HuH-7.5 (cell line): Measurements from ENCODE around the gene TPP2.

Experiments
- DNase-seq: peaks from one replicate; pipeline ENCODE4 v3.0.0; 2011; ENCODE audit warnings: low spot score

Gene TPP2

GRCh38 chr13:102597029-102597961 lies 509 bp downstream of the TPP2 start:
- DNase-seq, result no peak

DNA sequence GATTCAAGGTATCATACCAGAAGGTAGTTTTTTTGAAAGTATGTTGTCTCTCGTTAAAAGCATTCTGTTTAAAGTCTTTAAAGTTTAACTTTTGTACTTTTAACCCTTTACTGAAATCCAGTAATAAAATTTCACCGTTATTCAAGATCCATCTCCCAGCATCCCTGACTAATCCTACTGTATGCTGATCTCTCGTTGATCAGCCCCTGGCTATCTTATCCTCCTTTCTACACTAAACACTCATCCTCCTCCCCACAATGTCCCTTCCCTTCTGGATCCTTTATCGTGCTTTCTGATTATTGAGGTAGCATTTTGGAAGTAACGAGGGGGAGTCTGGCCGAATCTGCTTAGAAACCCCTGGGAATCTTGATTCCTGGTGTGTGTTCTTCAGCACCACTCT lies 1.3 kb downstream of the TPP2 start:
- no peak for DNase-seq

- DNase-seq, result no peak
Measured at GRCh38 chr13:102599426-102600012, 2.7 kb downstream of the TPP2 start.

DNA sequence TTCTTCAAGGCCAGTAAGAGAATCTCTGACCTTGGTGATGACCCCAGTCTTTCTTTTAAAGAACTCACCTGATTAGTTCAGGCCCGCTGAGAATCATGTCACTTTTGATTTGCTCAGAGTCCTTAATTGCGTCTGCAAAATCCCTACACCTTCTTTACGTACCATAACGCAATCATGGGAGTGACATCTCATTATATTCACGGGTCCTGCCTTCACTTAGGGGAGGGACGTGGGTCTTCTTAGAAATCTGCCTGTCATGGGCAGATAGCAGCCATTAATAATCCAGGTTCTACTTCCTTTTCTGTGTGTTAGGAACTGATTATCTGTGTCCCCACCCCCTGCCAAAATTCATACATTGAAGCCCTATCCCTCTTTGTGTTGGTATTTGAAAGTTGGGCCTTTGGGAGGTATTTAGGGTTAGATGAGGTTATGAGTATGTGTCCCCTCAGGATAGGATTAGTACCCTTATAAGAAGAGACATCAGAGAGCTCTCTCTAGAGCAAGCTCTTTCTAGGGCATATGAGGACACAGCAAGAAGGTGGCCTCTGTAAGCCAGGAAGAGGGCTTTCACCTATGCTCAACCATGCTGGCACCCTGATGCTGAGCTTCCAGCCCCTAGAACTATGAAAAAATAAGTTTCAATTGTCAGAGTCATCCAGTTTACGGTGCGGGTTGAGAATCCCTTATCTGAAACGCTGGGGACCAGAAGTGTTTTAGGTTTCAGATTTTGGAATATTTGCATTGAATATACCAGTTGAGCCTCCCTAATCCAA lies 9.9 kb downstream of the TPP2 start:
- DNase-seq, result no peak

GRCh38 chr13:102608974-102609373 lies 12.2 kb downstream of the TPP2 start:
- no peak for DNase-seq

- no peak for DNase-seq
Measured at GRCh38 chr13:102609696-102610095, 12.9 kb downstream of the TPP2 start.

DNA sequence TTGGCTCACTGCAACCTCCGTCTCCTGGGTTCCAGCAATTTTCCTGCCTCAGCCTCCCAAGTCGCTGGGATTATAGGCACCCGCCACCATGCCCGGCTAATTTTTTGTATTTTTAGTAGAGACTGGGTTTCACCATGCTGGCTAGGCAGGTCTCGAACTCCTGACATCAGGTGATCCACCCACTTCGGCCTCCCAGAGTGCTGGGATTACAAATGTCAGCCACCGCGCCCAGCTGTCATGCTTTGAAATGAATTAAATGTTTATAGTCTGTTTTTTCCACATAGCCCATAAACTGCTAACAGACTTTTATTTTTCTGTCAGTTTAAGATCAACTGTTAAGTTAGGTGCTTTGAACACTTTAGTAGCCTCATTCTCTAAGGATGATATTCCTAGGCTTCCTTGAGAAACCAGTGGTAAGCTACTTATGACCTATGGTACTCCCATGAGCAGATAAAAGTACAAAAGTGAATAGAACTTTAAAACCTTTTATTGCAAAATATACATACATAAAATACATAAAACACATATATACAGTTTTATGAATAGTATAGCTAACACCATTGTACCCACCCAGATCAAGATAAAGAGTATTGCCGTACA lies 13.6 kb downstream of the TPP2 start:
- DNase-seq, result no peak

GRCh38 chr13:102617697-102618350 lies 21.0 kb downstream of the TPP2 start:
- no peak for DNase-seq

GRCh38 chr13:102620516-102620915 lies 23.7 kb downstream of the TPP2 start:
- no peak for DNase-seq

- DNase-seq, result no peak
Measured at GRCh38 chr13:102626928-102627327, 30.1 kb downstream of the TPP2 start.

DNA sequence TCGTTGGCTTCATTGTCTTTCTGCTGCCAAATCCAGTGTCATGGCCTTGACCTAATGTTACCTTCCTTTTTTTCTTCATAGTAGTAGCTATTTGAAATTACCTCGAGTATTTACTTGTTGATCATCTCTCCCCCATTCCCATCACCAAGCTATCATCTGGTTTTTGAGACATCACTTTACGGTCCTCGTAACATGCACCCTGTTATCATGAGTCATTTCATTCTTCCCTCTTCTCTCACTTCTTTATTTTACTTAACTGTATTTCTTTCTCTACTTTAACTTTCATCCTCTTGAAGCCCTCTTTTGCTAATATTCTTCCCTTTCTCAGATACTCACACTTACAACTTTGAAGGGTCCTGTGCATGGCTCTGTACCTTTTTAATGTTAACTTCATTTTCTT lies 31.8 kb downstream of the TPP2 start:
- no peak for DNase-seq

GRCh38 chr13:102631198-102631597 lies 34.4 kb downstream of the TPP2 start:
- no peak for DNase-seq

- DNase-seq, result no peak
Measured at GRCh38 chr13:102638741-102639140, 42.0 kb downstream of the TPP2 start.

DNA sequence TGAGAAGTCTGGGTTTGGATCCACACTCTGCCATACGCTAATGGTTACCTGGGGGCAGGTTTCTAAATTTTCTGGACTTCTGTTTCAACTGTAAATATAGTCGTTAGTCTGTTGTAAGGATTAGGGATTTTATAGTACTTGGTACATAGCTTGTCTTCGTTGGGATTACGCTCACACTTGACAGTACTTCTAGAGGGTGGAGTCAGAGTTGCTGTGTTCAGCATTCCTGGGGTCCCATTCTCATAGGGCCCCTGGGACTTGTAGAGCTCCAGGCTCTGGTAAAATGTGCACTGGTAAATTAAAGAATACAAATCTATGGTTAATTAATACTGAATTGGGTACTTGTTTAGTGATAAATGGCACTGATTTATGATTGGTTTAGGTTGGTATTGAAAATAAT lies 45.2 kb downstream of the TPP2 start:
- no peak for DNase-seq

GRCh38 chr13:102642475-102642874 lies 45.7 kb downstream of the TPP2 start:
- no peak for DNase-seq

- DNase-seq, result no peak
Measured at GRCh38 chr13:102643656-102644055, 46.9 kb downstream of the TPP2 start.

DNA sequence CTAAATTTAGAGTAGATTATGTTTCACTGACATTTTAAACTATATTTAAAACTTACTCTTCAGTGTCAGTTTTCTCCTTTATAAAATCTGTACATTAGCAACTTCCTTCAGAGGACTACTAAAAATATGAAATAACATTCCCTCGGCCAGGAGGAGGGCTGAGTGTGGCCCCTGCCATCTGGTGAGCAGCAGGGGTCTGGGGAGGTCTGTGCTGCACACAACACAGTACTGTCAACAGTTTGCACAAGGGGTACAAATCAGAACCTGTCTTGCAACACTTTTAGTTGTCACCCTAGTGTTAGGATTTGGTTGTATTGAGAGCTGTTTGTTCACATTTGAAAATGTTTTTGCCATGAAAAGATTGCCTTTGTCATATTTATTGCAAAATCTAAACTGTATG lies 48.9 kb downstream of the TPP2 start:
- no peak for DNase-seq

DNA sequence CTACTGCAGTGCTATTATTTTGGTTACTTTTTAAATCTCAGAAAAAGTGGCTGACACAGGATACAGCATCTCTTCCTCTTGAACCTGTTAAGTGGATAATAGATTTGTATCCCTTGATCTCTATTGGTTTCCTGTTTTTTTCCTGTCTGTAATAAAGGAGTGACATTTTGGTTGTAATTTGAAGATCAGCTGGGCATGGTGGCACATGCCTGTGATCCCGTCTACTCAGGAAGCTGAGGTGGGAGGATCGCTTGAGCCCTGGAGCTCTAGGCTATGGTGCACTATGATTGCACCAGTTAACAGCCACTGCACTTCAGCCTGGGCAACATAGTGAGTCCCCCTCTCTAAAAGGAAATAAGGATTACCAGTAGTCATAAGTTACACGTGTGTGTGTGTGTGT lies 51.3 kb downstream of the TPP2 start:
- DNase-seq, result no peak

DNA sequence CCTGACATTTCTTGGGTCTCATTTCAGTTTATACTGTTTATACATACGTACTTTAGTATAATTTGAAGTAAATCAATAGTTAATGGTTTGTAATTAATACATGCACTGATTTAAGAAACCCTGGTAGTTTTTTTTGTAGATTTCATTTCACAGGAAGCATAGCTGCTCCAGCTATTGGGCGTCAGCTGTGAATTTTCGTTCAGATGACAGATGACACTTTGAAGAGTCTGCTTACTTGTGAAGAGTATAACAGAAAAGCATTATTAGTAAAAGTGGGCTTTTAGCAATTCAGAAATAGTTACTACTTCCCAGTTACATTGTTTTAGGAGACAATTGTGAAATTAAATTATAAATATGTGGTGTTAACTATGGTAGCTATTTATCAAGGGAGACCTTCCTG lies 53.7 kb downstream of the TPP2 start:
- DNase-seq, result no peak

- DNase-seq, result peak; percentile 3
Measured at GRCh38 chr13:102651392-102651791, 54.6 kb downstream of the TPP2 start.

DNA sequence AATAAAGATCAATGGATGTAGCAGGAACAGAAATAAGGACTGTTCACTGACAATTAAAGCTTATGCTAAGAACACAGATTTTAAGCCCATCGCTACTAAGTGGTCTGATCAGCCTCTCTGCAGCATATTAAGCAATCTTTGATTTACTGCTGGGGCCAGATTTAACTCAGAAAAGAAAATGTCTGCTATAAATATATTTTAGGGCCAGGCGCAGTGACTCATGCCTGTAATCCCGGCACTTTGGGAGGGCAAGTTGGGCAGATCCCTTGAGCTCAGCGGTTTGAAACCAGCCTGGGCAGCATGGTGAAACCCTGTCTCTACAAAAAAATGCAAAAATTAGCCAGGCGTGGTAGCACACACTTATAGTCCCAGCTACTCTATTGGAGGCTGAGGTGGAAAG lies 55.1 kb downstream of the TPP2 start:
- DNase-seq, result no peak

GRCh38 chr13:102654756-102655155 lies 58.0 kb downstream of the TPP2 start:
- DNase-seq, result no peak
